CD4-positive, alpha-beta T cell treated with Interleukin-12 subunit alpha and Interleukin-12 subunit beta, for 1 hour (primary cell): ENCODE measurements around the gene CASTOR1.

ENCODE experiments used
- DNase-seq: peaks from one replicate; pipeline ENCODE4 v3.0.0-alpha.2; 2020

CASTOR1 gene

DNA sequence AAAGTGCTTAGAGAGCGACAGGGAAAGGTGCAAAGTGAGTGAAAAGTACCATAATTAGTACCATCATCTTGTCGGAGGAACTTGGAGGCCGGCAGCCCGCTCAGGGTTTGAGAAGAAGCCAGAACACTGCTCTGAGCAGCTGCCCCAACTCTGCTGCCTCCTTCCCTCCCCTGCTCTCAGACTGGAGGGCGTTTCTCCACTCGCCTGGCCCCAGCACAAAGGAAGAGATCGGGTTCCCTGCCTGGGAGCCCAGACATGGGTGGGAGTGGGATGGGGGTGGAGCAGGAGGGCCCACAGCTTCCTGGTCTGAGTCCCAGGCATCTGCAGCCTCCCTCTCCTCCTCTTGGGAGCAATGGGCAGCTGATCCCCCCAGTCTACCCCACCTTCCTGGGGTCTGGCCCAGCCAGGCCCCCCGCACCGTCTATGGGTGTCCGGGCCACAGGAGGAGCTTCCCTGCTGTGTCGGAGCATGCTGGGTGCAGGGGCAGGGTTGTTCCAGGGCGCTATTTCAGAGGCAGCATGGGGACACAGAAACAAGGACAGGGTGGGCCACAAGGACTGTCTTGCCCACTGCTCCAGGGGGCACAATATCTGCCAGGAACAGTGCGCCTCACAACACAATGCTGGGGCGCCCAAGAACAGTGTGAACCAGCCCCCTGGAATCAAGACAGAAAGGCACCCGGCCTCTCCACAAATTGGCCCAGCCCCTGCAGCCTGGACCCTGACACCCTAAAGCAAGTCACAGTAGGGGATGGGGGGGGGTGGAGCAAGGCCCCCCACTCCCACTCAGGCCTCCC lies 47.5 kb downstream of the CASTOR1 start:
- no peak for DNase-seq

DNA sequence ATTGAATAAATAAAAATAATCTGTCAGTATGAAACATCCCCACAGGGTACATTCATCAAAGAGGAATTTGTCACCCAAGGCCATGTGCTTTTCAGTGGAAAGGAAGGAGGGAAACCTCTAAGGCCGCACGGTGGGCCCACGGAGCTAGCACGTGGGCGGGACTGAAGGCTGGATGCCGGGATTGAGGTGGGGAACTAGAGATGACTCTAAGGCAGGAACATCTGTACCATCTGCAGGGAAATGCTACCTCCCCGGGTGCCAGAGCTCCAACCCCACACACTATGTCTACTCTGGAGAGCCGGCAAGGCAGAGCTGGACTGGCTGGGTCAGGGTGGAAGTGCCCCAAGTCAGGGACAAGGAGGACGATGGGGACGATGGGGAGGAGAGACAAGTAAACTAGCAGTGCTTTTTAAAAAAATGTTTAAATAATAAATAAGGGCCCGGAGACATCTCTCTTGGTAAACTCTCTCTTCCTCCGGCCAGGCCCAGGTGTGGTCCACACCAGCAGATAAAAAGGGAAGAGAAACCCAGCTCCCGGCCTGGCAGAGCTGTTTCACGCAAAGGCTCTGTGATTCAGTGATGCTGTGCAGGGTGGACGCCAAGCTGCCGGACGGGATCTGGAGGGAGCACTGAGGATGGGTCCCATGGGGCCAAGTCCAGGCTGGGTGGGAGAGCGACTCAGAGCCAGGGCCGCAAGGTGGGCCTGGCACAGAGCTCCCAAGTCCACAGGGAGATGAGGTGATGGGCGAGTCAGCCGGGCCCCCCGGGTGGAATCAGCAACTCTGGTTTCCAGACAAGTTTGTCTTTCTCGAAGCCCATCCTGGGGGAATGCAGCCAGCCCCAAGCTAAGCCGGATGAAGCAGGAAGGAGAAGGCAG lies 48.5 kb downstream of the CASTOR1 start:
- DNase-seq: no peak

DNA sequence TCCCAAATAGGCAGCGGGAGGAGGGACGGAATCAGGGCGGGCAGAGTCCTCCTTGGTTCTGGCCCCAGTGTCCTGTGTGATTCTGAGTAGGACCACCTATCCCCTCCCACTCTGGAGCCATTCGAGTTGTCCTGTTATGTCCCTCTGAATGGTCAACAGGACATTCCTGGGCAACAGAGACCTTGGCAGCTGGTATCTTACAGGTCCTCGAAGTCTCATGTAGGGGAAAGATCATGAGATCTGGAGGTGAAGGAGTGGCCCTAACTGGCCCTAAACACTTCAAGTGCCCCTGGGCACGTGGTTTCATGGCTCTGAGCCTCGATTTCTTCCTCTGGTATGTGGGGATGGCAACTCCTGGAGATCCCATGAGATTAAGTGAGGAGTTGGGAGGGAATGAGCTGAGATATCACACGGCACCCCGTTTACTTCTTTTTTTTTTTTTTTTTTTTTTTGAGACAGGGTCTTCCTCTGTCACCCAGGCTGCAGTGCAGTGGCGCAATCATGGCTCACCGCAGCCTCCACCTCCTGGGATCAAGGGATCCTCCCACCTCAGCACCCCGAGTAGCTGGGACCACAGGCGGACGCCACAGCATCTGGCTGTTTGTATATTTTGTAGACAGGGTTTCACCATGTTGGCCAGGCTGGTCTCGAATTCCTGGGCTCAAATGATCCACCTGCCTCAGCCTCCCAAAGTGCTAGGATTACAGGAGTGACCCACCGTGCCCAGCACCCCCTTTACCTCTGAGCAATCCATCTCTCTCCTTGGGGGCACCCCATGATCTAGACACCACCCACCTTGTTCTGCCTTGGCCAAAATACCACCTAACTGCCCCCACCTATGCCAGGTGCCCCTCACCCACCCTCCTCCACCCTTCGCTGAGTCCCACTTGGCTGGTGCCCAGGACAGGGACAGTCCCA lies 49.6 kb downstream of the CASTOR1 start:
- no peak for DNase-seq

DNA sequence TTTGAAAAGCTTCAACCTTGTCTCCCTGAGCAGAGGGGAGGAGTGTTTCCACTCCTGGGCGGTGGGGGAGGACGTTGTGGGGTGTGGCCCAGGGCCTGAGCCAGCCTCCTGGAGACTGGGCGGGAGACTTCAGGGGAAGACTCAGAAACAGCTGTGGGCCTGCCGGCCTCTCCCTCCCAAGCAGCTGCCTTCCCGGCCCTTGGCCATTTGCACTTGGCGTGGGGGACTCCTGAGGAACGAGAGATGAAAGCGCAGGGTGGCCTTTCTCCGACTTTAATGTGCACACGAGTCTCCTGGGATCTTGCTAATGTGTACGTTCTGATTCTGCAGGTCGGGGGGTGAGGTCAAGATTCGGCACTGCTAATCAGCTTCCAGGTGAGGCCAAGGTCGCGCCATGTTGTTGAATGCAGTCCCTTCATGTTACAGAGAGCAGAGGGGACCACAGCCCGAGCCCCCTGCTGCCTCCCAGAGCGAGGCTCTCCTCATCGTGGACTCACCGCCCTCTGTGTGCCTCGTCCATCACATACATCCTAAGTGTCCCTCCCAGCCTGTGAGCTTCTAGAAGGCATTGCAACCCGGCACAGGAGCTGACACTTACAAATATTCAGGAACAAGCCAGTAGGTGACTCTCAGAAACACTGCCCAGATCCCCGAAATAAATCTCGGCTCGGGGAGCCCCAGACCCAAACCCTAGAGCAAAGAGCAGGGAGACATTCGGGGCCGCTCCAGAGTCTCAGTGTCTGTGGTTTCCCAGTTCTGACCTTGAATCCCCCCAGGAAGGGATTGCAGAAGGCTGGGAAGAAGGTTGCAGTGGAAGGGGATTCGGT lies 50.4 kb downstream of the CASTOR1 start:
- no peak for DNase-seq

DNA sequence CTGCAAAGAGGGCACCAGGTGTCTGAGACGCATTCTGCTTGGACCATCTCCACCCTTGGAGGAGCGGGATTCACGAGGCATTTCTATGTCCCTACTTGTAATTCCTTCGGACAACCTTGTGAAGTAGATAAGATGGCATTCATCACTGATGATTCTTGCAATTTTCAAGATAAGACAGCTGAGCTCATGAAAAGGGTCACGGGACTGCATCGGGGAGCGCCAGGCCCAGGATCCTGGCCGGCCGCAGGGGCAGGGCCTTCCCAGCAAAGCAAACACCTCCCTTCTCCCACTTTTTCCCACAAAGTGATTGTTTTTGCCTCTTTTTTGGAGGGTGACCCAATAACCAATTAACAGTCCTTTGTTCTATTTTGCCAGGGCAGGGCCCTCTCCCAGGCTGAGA lies 51.2 kb downstream of the CASTOR1 start:
- DNase-seq: no peak

DNA sequence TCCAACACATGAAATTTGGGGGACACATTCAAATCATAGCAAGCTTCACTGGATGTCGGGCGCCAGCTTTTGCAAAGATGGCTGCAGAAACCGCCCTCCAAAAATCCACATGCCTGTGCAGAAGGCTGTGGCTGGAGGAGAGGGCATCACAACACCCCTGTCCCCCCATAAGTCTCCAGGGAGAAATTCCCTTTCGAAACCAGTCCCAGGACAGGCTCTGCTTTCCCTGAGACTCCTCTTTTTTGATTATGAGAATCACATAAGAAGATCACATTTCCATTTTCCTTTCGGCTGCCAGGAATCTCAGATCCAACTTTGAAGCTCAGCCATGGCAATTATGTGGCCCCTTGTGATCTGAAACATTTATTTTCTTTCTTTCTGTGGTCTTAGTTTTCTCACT lies 52.4 kb downstream of the CASTOR1 start:
- DNase-seq: no peak

DNA sequence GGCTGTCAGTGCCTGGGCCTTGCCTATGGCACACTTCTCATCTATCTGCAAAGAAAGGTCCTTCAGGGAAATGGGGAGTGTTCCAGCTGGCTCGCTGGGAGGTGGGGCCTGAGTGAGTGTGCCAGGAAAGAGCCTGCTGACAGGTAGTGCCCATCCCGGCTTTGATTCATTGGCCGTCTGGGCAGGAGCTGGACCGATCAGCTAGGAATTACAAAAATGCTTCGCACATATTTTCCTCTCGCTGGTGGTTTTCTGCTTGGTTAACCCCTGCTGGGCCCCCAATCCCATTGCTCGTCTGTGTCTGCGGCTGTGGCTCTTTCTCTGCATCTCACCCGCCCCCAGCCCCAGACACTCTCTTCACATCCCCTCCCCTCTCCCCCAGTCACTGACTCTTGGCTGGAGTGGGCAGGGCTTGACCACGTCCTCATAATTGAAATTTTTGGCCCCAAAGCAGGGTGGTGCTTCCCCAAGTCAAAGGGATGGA lies 53.6 kb downstream of the CASTOR1 start:
- no peak for DNase-seq
